Right lobe of liver (tissue), 4 donors: Measurements from ENCODE around the gene SPEF1.

Experiments used
- CTCF ChIP-seq, 4 donors: fragments of 200-600 bp in 3 of 4; fragments of 450-650 bp in 1 of 4; IDR thresholded peaks; one replicate each; pipeline versions ENCODE4 v1.5.1 to v1.8.0; 2016 to 2022; ENCODE audit warnings: antibody characterized with exemption in 4 of 4, mild to moderate bottlenecking in 2 of 4
- POLR2A ChIP-seq: fragments of 450-650 bp; IDR thresholded peaks from one replicate; pipeline ENCODE4 v1.6.1; 2017; ENCODE audit warnings: antibody characterized with exemption, mild to moderate bottlenecking
- donor health status: DM: no; HTN: no; CAD: no.
- donor health status: DM: no; HTN: no; CAD: no.
- donor health status: DM: no; HTN: yes; CAD: no.

- no peak for TF ChIP-seq POLR2A
- TF ChIP-seq CTCF (IDR thresholded peaks at IDR 0.05): no peak
Measured at GRCh38 chr20:3800878-3801260, 19.6 kb upstream of the SPEF1 start.
